Measurements from ENCODE around the gene GRK5.

GRK5 gene

DNA sequence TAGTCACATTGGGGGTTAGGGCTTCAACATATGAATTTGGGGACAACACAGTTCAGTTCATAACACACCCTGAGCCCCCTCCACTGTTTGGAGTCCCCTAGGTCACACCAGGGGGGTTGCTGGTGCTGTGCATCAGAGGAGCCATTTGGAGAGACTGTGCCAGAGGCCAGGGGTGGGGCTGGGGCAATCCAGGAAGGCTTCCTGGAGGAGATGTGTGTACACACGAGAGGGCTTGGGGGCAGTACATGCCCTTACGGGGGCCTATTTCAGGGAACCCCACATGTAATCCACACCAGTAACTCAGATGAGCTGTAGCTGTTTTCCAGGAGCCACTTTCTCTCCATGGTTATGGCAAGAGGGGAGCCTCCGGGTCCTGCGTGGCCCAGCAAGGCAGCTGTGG is 151.7 kb downstream of the GRK5 start:
- DNase-seq (ENCODE audit: low spot score), result no peak
- TF ChIP-seq, protein P1, sequence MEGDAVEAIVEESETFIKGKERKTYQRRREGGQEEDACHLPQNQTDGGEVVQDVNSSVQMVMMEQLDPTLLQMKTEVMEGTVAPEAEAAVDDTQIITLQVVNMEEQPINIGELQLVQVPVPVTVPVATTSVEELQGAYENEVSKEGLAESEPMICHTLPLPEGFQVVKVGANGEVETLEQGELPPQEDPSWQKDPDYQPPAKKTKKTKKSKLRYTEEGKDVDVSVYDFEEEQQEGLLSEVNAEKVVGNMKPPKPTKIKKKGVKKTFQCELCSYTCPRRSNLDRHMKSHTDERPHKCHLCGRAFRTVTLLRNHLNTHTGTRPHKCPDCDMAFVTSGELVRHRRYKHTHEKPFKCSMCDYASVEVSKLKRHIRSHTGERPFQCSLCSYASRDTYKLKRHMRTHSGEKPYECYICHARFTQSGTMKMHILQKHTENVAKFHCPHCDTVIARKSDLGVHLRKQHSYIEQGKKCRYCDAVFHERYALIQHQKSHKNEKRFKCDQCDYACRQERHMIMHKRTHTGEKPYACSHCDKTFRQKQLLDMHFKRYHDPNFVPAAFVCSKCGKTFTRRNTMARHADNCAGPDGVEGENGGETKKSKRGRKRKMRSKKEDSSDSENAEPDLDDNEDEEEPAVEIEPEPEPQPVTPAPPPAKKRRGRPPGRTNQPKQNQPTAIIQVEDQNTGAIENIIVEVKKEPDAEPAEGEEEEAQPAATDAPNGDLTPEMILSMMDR (IDR thresholded peaks at IDR 0.05; ENCODE audit: extremely low read depth, missing control alignments), result no peak

DNA sequence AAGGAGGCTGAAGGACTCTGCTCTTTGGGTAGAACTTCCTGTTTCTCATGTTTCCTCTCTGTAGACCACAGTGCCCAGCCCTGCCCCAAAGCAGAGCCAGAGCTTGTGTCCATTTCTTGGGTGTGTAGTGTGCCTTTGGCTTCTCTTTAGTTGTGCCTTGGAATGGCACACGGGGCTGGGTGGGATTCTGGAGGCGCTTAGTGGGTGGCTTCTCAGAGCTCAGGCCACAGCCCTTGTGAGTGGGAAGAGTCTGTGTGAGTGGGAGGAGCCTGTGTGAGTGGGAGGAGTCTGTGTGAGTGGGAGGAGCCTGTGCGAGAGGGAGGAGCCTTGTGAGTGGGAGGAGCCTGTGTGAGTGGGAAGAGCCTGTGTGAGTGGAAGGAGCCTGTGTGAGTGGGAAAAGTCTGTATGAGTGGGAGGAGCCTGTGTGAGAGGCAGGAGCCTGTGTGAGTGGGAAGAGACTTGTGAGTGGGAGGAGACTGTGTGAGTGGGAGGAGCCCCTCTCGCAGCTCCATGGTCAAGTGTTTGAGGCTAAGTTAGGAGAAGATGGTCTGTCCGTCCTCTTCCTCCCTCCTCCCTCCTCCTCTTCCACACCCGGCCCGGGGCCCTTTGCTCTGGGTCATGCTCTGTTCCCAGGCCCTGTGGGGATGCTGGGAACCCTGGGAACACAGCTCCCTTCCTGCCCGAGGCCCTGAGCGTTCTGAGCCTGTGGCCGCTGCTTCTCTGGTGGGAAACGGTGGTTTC is 153.0 kb downstream of the GRK5 start:
- no peak for DNase-seq (ENCODE audit: low spot score)

DNA sequence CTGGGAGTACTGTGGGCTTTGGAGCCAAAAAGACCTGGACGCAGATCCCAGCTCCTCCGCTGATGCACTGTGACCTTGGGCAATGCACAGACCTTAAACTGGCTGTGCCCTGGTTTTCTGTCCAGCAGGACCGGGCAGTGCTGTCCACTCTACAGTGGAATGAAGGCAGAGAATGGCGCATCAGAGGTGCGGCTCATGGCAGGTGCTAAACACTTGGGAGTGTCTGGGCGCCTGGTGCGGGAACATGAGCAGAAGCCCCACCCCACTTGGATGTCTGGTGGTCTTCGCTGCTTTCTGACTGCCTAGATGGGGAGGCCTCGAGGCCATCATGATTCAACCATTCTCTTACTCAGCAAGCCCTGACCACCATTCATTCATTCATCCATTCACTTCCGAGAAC is 153.7 kb downstream of the GRK5 start:
- DNase-seq (ENCODE audit: low spot score), result no peak
- TF ChIP-seq, protein P1 (IDR thresholded peaks at IDR 0.05; ENCODE audit: extremely low read depth, missing control alignments), result no peak

More for the DNA sequence above, 153.0 kb downstream of the GRK5 start:
- TF ChIP-seq, protein P1 (IDR thresholded peaks at IDR 0.05; ENCODE audit: extremely low read depth, missing control alignments), result no peak

DNA sequence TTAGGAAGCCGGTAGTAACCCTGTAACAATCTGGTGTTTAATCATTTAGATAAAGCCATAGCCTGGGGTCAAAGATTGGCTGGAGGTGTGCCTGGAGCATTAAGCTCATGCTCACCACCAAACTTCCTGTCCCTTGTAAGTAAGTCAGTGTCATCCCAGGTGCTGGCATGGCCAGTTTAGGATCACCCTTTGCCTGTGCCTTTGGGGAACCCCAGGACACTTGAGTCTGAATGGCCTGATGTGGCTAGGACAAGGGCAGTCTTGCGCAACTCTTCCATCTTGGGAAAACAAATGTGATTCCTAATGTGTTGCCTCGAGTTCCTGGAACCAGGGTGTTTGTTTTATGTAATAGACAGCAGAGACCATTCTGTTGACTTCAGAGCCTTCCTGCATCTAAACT is 154.8 kb downstream of the GRK5 start:
- TF ChIP-seq, protein P1 (IDR thresholded peaks at IDR 0.05; ENCODE audit: extremely low read depth, missing control alignments), result no peak
- DNase-seq (ENCODE audit: low spot score), result no peak

DNA sequence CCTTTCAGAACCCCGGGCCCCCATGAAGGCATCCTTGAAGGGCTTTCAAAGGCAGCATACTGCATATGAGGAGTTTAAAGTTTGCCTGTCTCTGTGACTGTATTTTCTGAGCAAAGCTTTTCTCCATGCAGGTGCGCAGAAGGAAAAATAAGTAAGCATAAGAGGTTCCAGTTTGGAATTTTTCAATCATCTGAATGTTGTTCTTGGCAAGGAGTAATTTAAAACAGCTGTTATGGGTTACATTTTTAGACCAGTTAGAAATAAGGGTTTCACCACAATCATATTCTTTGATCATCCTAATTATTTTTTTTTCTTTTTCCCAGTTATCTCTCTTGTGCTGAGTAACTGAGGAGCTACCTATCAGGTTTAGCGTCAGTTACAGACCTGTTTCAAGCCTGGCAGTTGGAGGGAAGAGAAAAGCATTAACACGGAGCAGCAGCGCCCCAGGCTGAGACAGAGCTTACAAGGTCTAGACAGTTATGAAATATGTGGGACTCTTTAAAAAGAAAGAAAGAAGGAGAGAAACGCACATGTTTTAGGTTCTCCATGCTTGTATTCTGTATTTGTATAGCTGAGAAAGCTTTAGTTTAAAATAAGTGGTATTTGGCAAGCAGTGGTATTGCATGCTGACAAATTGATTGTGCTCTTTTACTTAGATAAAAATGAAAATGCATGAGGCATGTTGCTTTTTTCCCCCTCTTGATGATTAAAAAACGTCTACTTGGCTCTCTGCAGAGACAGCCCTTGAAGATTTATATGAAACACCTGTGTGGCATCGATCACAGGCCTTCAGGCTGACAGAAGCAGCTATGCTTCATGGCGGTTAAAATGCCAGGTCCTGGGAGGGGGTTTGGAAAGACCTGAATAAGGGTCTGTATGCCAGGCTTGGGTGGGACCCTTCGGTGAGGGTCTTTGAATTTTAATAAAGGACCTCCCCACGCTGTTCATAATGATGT is 157.6 kb downstream of the GRK5 start:
- no peak for DNase-seq (ENCODE audit: low spot score)
- TF ChIP-seq, protein P1 (IDR thresholded peaks at IDR 0.05; ENCODE audit: extremely low read depth, missing control alignments), result no peak

DNA sequence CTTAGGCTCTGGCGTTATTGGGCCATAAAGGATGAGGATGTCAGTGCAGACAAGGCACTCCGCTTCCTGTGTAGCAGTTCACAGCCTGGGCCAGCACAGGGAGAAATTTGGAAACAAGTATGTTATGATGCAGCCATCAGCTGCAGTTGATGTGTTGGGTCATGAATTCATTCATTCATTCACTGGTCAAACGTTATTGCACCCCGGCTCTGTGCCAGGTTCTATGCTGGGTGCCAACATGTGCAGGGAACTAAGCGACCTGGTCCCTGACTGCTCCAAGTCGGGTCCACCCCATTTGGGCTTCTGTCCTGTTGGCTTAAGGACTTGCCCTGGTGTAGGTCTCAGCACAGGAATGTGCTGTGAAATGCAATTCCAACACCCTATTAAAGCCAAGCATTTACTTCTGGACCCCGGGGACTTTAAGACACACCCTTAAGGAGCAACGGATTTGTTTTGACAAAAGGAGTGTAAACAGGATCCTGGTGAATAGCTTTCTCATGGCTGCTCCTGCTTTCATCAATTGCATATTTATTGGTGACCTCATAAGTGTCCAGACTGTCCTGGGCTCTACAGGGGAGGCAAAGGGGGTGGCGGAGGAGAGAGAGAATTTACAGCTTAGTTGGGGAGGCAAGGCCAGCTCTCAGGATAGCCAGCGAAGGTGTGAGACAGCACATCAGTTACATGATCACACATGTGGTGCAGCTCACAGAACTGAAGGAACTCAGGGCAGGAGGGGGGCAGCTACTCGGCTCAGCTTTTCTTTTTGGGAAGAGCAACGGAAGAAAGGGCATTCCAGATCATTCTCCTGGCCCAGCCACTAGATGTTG is 158.6 kb downstream of the GRK5 start:
- no peak for DNase-seq (ENCODE audit: low spot score)

More for the DNA sequence above, 158.6 kb downstream of the GRK5 start:
- TF ChIP-seq, protein P1 (IDR thresholded peaks at IDR 0.05; ENCODE audit: extremely low read depth, missing control alignments), result no peak

Data from GM20000 (cell line).